CD14-positive monocyte (primary cell): ENCODE measurements around the gene MARCHF5. TPM values are rescaled to one million over a fixed set of nuclear protein-coding genes. Genes with fewer than 3 reads are reported as not detected.

Source experiments
- DNase-seq, 3 donors: peaks; one replicate each; pipeline ENCODE4 v3.0.0-alpha.2; 2011 to 2022
- H2AFZ ChIP-seq: 2 replicates; pipeline ENCODE4 v1.6.0; 2012; ENCODE audit warnings: mild to moderate bottlenecking, low read depth, low read length, inconsistent platforms; ENCODE audit not compliant: insufficient read depth, poor library complexity, severe bottlenecking
- H3K27ac ChIP-seq, 2 donors: 1 replicate in 1 of 2; 2 replicates in 1 of 2; pipeline ENCODE4 v1.5.1; 2012 to 2013; ENCODE audit warnings: low read length in 2 of 2, control low read depth in 1 of 2, inconsistent platforms in 1 of 2, low read depth in 1 of 2, mild to moderate bottlenecking in 1 of 2
- H3K27me3 ChIP-seq, 2 donors: one replicate each; pipeline versions ENCODE4 v1.6.0 to v1.6.1; 2011 to 2013; ENCODE audit warnings: low read length in 2 of 2; ENCODE audit not compliant: control insufficient read depth in 2 of 2, insufficient read depth in 2 of 2
- H3K36me3 ChIP-seq, 2 donors: replicated peaks in 1 of 2; 1 replicate in 1 of 2; 2 replicates in 1 of 2; pipeline versions ENCODE4 v1.5.1 to v1.6.1; 2012 to 2013; ENCODE audit warnings: low read length in 2 of 2, control low read depth in 1 of 2, inconsistent platforms in 1 of 2, mild to moderate bottlenecking in 1 of 2; ENCODE audit not compliant: insufficient read depth in 2 of 2, control insufficient read depth in 1 of 2
- H3K4me1 ChIP-seq, 2 donors: 1 replicate in 1 of 2; 2 replicates in 1 of 2; pipeline versions ENCODE4 v1.5.1 to v1.6.1; 2012 to 2013; ENCODE audit warnings: low read length in 2 of 2, control low read depth in 1 of 2, inconsistent platforms in 1 of 2, mild to moderate bottlenecking in 1 of 2, moderate library complexity in 1 of 2; ENCODE audit not compliant: insufficient read depth in 2 of 2, control insufficient read depth in 1 of 2
- H3K4me2 ChIP-seq: replicated peaks from 2 replicates; pipeline ENCODE3; 2012; ENCODE audit warnings: low read length, moderate library complexity, mild to moderate bottlenecking; ENCODE audit not compliant: poor library complexity, severe bottlenecking; ENCODE audit errors: extremely low read depth
- H3K4me3 ChIP-seq, 3 experiments: fragments of 200-600 bp in 1 of 3; sonication (generic) in 1 of 3; replicated peaks in 1 of 3; 1 replicate in 2 of 3; 2 replicates in 1 of 3; pipeline ENCODE4 v1.5.1; 2011 to 2013; ENCODE audit warnings: low read length in 3 of 3, mild to moderate bottlenecking in 3 of 3, control low read depth in 2 of 3, low read depth in 2 of 3, inconsistent platforms in 1 of 3, moderate library complexity in 1 of 3
- H3K79me2 ChIP-seq: 2 replicates; pipeline ENCODE4 v1.6.0; 2012; ENCODE audit warnings: mild to moderate bottlenecking, control low read depth, inconsistent platforms, low read length, moderate library complexity; ENCODE audit not compliant: insufficient read depth
- H3K9ac ChIP-seq: 2 replicates; pipeline ENCODE4 v1.6.0; 2017; ENCODE audit warnings: low read length, mild to moderate bottlenecking; ENCODE audit not compliant: insufficient read depth, poor library complexity, severe bottlenecking
- H3K9me3 ChIP-seq, 2 donors: replicated peaks in 1 of 2; 1 replicate in 1 of 2; 2 replicates in 1 of 2; pipeline versions ENCODE4 v1.5.1 to v1.6.1; 2012 to 2013; ENCODE audit warnings: low read length in 2 of 2, control low read depth in 1 of 2; ENCODE audit not compliant: control insufficient read depth in 1 of 2, insufficient read depth in 1 of 2
- H4K20me1 ChIP-seq: 2 replicates; pipeline ENCODE4 v1.6.0; 2012; ENCODE audit warnings: mild to moderate bottlenecking, low read length, control low read depth, moderate library complexity; ENCODE audit not compliant: insufficient read depth
- H3K27ac Mint-ChIP-seq, 7 donors: one replicate each; pipeline ENCODE4 v1.8.0; 2020; ENCODE audit warnings: mild to moderate bottlenecking in 7 of 7, mixed read lengths in 7 of 7, moderate library complexity in 6 of 7, inconsistent platforms in 2 of 7
- H3K27me3 Mint-ChIP-seq, 3 donors: one replicate each; pipeline ENCODE4 v1.8.0; 2021 to 2022; ENCODE audit warnings: low read depth in 3 of 3, mild to moderate bottlenecking in 3 of 3, mixed read lengths in 3 of 3, moderate library complexity in 3 of 3, inconsistent platforms in 1 of 3
- H3K36me3 Mint-ChIP-seq, 2 donors: one replicate each; pipeline ENCODE4 v1.8.0; 2020; ENCODE audit warnings: mixed read lengths in 2 of 2, inconsistent platforms in 1 of 2, mild to moderate bottlenecking in 1 of 2
- H3K4me1 Mint-ChIP-seq: one replicate; pipeline ENCODE4 v1.8.0; 2020; ENCODE audit warnings: mild to moderate bottlenecking, mixed read lengths
- H3K4me3 Mint-ChIP-seq, 2 donors: one replicate each; pipeline ENCODE4 v1.8.0; 2020; ENCODE audit warnings: mild to moderate bottlenecking in 2 of 2, mixed read lengths in 2 of 2, moderate library complexity in 1 of 2
- H3K9me3 Mint-ChIP-seq, 7 donors: one replicate each; pipeline ENCODE4 v1.8.0; 2020 to 2022; ENCODE audit warnings: mixed read lengths in 7 of 7, mild to moderate bottlenecking in 6 of 7, moderate library complexity in 6 of 7, inconsistent platforms in 2 of 7
- WGBS: methylation state at CpG from one replicate; pipeline ENCODE4 v1.1.5; 2013; ENCODE audit warnings: missing lambda C conversion rate; ENCODE audit not compliant: insufficient coverage; 5-methylcytosine and 5-hydroxymethylcytosine counted together
- intact Hi-C, 2 donors: fragments of 100-400 bp; cut with micrococcal nuclease; formaldehyde crosslinking; loops; one replicate each; pipeline versions ENCODE4 v1.15.0 to v1.15.1; 2023
- polyA plus RNA-seq, 3 donors: library from polyadenylated mRNA; depleted of rRNA in 1 of 3; unstranded in 2 of 3; stranded (reverse) in 1 of 3; fragments of 300-500 nt in 2 of 3; fragments of >200 nt in 1 of 3; fragmentation: Illumina TruSeq in 2 of 3; gene quantifications; 1 replicate in 2 of 3; 2 replicates in 1 of 3; pipeline ENCODE4 v1.2.3, GENCODE V29; 2012 to 2021
- TF ChIP-seq, protein P1 (sequence below): fragments of 200-600 bp; IDR thresholded peaks from one replicate; pipeline ENCODE4 v1.8.0; 2022; ENCODE audit warnings: antibody characterized with exemption, mild to moderate bottlenecking

MARCHF5 gene
- polyA plus RNA-seq, 3 donors, result 15.8 to 30.6 (median 29.6) TPM

DNA sequence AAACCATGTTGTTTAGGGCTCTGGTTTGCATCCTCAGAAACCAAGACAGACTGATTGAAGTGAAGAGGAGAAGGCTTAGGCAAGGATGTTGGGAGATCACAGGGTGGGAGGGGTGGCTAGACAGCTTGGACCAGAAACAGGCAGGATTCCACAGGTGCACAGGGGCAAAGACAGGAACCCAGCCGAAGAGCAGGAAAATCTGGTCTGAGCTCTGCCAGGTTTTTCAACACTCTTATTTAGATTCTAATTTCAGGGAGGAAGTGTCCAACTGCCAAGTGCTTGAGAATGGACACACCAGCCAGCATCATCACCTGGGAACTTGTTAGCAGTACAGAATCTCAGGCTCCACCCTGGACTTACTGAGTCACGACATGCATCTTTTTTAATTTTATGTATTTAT lies 93.8 kb downstream of the MARCHF5 start:
- Histone ChIP-seq H3K4me1 (no peaks in the 10 kb centered on the region), H3K9me3 (no peaks in the 10 kb centered on the region), H3K9ac (no peak overlapping the region), H3K79me2 (no peaks in the 10 kb centered on the region), H2AFZ (no peak overlapping the region), H3K4me3 (no peak overlapping the region), H3K4me2 (no peak overlapping the region), H3K27me3 (no peaks in the 10 kb centered on the region), H4K20me1 (no peaks in the 10 kb centered on the region), H3K36me3 (no peaks in the 10 kb centered on the region), H3K27ac (no peak overlapping the region)
- Mint-ChIP-seq H3K27me3 (peaks cover 4 to 6% (median 6%) of the 10 kb centered on the region in 3 donors), H3K9me3 (peaks cover 0 to 2% (median 0%) of the 10 kb centered on the region in 7 donors), H3K4me3 (no peak overlapping the region), H3K27ac (no peak overlapping the region), H3K36me3 (no peaks in the 10 kb centered on the region), H3K4me1 (no peaks in the 10 kb centered on the region)
- no CpG with 5 or more reads among the region's 2 CpGs for WGBS
- no peak for DNase-seq
- TF ChIP-seq, protein P1, sequence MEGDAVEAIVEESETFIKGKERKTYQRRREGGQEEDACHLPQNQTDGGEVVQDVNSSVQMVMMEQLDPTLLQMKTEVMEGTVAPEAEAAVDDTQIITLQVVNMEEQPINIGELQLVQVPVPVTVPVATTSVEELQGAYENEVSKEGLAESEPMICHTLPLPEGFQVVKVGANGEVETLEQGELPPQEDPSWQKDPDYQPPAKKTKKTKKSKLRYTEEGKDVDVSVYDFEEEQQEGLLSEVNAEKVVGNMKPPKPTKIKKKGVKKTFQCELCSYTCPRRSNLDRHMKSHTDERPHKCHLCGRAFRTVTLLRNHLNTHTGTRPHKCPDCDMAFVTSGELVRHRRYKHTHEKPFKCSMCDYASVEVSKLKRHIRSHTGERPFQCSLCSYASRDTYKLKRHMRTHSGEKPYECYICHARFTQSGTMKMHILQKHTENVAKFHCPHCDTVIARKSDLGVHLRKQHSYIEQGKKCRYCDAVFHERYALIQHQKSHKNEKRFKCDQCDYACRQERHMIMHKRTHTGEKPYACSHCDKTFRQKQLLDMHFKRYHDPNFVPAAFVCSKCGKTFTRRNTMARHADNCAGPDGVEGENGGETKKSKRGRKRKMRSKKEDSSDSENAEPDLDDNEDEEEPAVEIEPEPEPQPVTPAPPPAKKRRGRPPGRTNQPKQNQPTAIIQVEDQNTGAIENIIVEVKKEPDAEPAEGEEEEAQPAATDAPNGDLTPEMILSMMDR, result no peak
- intact Hi-C loops, result no loop called here

DNA sequence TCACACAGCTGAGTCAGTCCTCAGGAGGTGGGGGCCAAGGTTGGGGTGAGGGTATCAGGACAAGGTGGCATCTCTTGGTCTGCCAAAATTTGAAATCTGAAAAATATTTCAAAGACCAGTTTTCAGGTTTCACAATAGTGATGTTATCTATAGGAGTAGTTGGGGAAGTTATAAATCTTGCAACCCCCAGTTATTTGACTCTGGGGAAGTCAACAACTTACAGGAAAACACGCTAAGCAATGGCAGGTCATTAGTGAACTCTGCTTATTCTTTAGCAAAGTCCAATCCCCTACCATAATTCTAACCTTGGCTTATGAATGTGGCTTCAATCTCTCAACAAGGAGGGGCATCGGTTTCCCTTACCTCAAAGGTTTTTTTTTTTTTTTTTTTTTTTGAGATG lies 94.9 kb downstream of the MARCHF5 start:
- H3K36me3 ChIP-seq, result no peaks in the 10 kb centered on the region
- 0% methylated on average over 1 of the region's 2 CpGs for WGBS
- no peak overlapping the region for H3K4me2 ChIP-seq
- no peaks in the 10 kb centered on the region for H3K4me1 Mint-ChIP-seq
- H3K27ac ChIP-seq, result no peak overlapping the region
- intact Hi-C loops, result no loop called here
- H3K79me2 ChIP-seq, result no peaks in the 10 kb centered on the region
- no peak overlapping the region for H3K9ac ChIP-seq
- H2AFZ ChIP-seq, result no peak overlapping the region
- no peak overlapping the region for H3K27ac Mint-ChIP-seq
- no peaks in the 10 kb centered on the region for H4K20me1 ChIP-seq
- no peaks in the 10 kb centered on the region for H3K4me1 ChIP-seq
- peaks cover 0 to 2% (median 0%) of the 10 kb centered on the region in 7 donors for H3K9me3 Mint-ChIP-seq
- no peaks in the 10 kb centered on the region for H3K27me3 ChIP-seq
- H3K4me3 Mint-ChIP-seq, result no peak overlapping the region
- H3K9me3 ChIP-seq, result no peaks in the 10 kb centered on the region
- H3K4me3 ChIP-seq, result no peak overlapping the region
- peaks cover 4 to 6% (median 6%) of the 10 kb centered on the region in 3 donors for H3K27me3 Mint-ChIP-seq
- DNase-seq, result no peak
- TF ChIP-seq, protein P1, result no peak
- H3K36me3 Mint-ChIP-seq, result no peaks in the 10 kb centered on the region
